ENCODE measurements around the gene FKBP5.
A peak's percentile ranks its signal among the peaks of the same experiment; 100 is the strongest.
"Not testable (repeated sequence)": the region's sequence is repeated elsewhere in the genome, so short reads cannot be mapped to it uniquely, and the experiment has no call there.

Gene FKBP5

DNA sequence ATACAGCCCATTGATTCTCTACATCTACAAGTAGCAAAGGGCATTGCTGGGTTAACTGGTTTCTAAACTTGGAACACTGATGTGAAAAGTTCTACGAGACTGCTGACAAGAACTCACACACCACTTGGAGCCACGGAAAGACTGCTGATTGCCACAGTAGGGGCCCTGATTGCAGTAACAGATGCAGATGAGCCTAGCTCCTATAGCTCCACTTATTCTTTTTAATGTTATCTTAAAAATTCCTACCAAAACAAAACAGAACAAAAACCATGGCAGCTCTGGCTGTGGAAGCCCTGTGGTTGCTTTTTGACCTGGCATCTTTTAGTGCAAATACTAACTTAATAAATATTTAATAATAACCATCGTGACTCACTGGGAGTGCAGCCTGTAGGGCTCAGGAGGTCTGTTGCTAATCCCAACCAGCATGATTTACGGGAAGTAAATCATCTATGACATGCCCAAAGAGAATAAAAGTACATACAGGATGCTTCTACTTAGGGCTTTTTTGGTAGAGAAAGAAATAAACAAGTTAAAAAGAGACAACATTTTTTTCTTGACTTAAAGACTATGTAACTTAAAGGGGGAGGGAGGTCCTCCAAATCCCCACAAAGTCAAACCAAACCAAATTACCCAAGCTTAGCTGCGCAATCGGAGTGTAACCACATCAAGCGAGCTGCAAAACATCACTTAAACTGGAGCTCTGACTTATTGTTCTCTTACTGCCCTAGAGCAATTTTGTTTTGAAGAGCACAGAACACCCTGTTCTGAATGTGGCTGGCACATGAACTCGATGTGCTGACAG is 87.2 kb downstream of the FKBP5 start:
- no peak overlapping the region for H3K4me3 ChIP-seq (ENCODE audit: control insufficient read depth, low read depth, low read length)
- DNase-seq (ENCODE audit: low read depth): peak; percentile 31
- TF ChIP-seq, protein P1, sequence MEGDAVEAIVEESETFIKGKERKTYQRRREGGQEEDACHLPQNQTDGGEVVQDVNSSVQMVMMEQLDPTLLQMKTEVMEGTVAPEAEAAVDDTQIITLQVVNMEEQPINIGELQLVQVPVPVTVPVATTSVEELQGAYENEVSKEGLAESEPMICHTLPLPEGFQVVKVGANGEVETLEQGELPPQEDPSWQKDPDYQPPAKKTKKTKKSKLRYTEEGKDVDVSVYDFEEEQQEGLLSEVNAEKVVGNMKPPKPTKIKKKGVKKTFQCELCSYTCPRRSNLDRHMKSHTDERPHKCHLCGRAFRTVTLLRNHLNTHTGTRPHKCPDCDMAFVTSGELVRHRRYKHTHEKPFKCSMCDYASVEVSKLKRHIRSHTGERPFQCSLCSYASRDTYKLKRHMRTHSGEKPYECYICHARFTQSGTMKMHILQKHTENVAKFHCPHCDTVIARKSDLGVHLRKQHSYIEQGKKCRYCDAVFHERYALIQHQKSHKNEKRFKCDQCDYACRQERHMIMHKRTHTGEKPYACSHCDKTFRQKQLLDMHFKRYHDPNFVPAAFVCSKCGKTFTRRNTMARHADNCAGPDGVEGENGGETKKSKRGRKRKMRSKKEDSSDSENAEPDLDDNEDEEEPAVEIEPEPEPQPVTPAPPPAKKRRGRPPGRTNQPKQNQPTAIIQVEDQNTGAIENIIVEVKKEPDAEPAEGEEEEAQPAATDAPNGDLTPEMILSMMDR (IDR thresholded peaks at IDR 0.05; ENCODE audit: control insufficient read depth, insufficient read depth, low read depth, low read length, missing control alignments): no peak

GRCh38 chr6:35600659-35601125 is 88.0 kb downstream of the FKBP5 start:
- no peak overlapping the region for H3K4me3 ChIP-seq (ENCODE audit: control insufficient read depth, low read depth, low read length)
- no peak for DNase-seq (ENCODE audit: low read depth)
- TF ChIP-seq, protein P1 (IDR thresholded peaks at IDR 0.05; ENCODE audit: control insufficient read depth, insufficient read depth, low read depth, low read length, missing control alignments): no peak

DNA sequence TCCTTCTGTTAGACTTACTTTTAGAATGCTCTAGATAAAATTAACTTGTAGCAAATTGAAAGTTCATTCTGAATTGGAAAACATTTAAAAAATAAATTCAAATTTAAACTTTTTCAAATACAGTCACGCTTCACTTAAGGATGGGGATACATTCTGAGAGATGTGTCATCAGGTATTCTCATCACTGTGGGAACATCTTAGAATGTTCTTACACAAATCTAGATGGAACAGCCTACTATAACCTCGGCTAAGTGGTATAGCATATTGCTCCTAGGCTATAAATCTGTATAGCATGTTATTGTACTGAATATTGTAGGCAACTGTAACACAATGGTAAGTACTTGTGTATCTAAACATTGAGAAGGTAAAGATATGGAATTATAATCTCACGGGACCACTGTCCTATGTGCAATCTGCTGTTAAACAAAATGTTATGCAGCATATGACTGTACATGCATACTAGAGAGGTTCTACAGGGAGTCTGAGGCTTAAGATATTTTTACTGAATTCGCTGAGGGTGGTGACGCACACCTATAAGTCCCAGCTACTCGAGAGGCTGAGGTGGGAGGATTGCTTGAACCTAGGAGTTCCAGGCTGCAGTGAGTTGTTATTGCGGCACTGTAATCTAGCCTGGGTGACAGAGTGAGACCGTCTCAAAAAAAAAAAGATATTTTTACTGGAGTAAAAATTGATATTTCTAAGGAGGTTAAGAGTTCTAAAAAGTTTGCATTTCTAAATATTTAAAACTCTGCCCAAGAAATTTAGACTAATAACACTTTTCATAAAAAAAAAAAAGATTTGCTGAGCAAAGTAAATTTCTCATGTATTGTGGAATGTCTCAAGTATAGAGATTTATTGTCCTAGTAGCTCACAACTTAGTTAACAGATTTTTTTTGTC is 88.7 kb downstream of the FKBP5 start:
- no peak overlapping the region for H3K4me3 ChIP-seq (ENCODE audit: control insufficient read depth, low read depth, low read length)
- TF ChIP-seq, protein P1 (IDR thresholded peaks at IDR 0.05; ENCODE audit: control insufficient read depth, insufficient read depth, low read depth, low read length, missing control alignments): no peak
- DNase-seq (ENCODE audit: low read depth): no peak

DNA sequence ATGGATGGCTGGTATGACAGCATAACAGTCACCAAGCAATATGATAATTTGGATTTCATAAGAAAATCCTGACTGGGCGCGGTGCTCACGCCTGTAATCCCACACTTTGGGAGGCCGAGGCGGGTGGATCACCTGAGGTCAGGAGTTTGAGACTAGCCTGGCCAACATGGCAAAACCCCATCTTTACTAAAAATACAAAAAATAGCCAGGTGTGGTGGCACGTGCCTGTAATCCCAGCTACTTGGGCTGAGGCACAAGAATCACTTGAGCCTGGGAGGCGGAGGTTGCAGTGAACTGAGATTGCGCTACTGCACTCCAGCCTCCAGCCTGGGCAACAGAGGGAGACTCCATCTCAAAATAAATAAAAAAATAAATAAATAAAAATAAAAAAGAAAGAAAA is 90.1 kb downstream of the FKBP5 start:
- not testable (repeated sequence) for DNase-seq (ENCODE audit: low read depth); H3K4me3 ChIP-seq (ENCODE audit: control insufficient read depth, low read depth, low read length)

- no peak overlapping the region for H3K4me3 ChIP-seq (ENCODE audit: control insufficient read depth, low read depth, low read length)
- DNase-seq (ENCODE audit: low read depth): peak; percentile 41
- TF ChIP-seq, protein P1 (IDR thresholded peaks at IDR 0.05; ENCODE audit: control insufficient read depth, insufficient read depth, low read depth, low read length, missing control alignments): no peak
Measured at GRCh38 chr6:35596448-35597442, 92.0 kb downstream of the FKBP5 start.

DNA sequence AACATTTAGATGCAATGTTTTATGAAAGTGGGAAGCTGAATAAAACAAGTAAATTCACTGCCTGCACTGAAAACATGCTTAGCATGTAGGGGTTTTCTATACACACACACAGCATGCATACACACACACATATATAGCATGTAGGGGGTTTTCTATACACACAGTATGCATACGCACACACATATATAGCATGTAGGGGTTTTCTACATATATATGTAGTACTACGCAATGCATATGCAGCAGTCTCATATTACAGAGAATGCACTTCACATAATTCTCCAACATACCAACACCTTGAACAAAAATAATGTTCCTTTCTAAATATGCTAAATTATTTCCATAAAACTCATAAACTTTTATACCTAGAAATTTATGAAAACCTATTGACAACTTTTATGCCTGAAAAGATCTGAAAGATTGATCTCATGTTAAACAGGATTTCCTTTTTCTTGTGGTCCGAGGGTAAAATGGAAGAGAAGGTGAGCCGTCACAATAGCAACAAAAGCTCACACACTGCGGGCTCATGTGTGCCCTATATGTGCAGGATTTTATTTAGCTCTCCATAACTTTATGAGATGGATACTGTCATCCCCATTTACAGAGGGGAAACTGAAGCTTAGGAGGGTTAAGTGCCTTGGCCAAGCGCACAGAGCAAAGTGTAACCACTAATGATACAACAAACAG is 94.1 kb downstream of the FKBP5 start:
- DNase-seq (ENCODE audit: low read depth): no peak
- TF ChIP-seq, protein P1 (IDR thresholded peaks at IDR 0.05; ENCODE audit: control insufficient read depth, insufficient read depth, low read depth, low read length, missing control alignments): no peak
- H3K4me3 ChIP-seq (ENCODE audit: control insufficient read depth, low read depth, low read length): no peak overlapping the region
